Activated T-helper 17 cell treated with anti-CD3 and anti-CD28 coated beads, Interleukin-2, amount 50 U/mL, for 72 hours (primary cell): Measurements from ENCODE around the gene PCSK7. TPM values are rescaled to one million over a fixed set of nuclear protein-coding genes. Genes with fewer than 3 reads are reported as not detected.

ENCODE experiments used
- ATAC-seq: fragments of 150-1000 bp; cut with Tn5 transposase; replicated peaks from 2 replicates; pipeline ENCODE4 v1.10.0; 2021; ENCODE audit warnings: mild to moderate bottlenecking, moderate library complexity
- H3K27ac Mint-ChIP-seq: one replicate; pipeline ENCODE4 v1.8.0; 2022; ENCODE audit warnings: mixed read lengths
- H3K27me3 Mint-ChIP-seq: one replicate; pipeline ENCODE4 v1.8.0; 2022; ENCODE audit warnings: mixed read lengths
- H3K36me3 Mint-ChIP-seq: one replicate; pipeline ENCODE4 v1.8.0; 2022; ENCODE audit warnings: low read depth, mild to moderate bottlenecking, mixed read lengths
- H3K4me1 Mint-ChIP-seq: one replicate; pipeline ENCODE4 v1.8.0; 2022; ENCODE audit warnings: mixed read lengths
- H3K4me3 Mint-ChIP-seq: one replicate; pipeline ENCODE4 v1.8.0; 2022; ENCODE audit warnings: mild to moderate bottlenecking, mixed read lengths
- H3K9me3 Mint-ChIP-seq: one replicate; pipeline ENCODE4 v1.8.0; 2022; ENCODE audit warnings: mixed read lengths
- total RNA-seq, 2 donors: library from RNA; stranded (reverse); gene quantifications; one replicate each; pipeline ENCODE4 v1.2.3, GENCODE V29; 2022

Gene PCSK7
- total RNA-seq, 2 donors from 2014 or later: 101 to 106 TPM

DNA sequence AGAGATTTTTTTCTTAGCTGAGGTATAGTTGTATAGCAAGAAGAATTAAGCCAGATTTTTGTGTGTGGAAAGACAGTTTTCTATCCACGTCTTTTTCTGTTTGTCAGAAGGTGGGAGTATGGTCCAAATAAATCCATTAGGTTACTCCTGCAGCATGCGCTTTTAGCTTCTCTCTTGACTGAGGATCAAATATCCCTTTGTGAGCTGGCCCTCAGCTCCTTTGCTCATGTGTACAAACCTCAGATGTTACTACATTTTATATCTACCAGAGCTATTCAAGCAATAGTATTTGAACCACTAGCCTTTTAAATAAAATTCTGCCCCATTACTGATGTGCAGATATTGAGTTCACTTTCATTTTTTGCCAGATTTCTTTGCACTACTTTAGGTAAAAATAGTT lies 62.1 kb downstream of the PCSK7 start:
- Mint-ChIP-seq H3K9me3 (no peaks in the 10 kb centered on the region), H3K4me1 (no peaks in the 10 kb centered on the region), H3K4me3 (no peak overlapping the region), H3K27me3 (no peaks in the 10 kb centered on the region), H3K36me3 (peaks cover 73% of the 10 kb centered on the region), H3K27ac (no peak overlapping the region)
- no peak for ATAC-seq

DNA sequence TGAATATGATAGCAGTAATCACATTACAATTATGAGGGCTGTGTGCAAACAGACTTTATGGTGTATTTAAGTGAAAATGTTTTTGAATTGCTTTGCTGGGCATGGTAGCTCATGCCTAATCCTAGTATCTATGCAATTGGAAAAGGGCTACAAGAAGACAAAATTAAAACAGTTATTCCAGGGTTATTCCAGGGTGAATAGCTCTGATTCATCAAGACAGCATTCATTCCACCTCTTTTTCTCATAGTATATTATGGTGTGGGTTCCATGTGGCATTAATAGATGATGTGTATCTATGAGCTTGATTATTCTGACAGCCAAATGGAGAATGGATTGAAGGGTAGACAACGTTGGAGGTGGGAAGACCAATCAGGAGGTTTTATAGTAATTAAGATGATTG lies 65.4 kb downstream of the PCSK7 start:
- Mint-ChIP-seq H3K4me1 (no peaks in the 10 kb centered on the region), H3K27ac (no peak overlapping the region), H3K36me3 (peaks cover 100% of the 10 kb centered on the region), H3K27me3 (no peaks in the 10 kb centered on the region), H3K4me3 (no peak overlapping the region), H3K9me3 (no peaks in the 10 kb centered on the region)
- no peak for ATAC-seq

DNA sequence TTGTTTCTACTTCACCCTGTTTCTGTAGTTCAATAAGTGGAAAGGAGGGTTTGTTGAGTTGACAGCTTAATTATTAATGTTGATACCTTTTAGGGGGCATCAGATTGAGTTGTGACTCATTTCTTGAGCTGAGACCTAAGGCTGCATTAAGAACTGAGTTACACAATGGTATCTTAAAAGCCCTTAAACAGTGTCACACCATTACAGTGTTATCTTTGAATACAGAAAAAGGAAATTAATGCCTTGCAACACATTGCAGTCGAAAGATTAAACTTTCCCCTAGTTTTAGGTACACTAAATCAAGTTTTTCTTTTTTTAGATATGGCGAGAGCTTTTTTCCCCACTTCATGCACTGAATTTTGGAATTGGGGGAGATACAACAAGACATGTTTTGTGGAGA lies 71.0 kb downstream of the PCSK7 start:
- Mint-ChIP-seq H3K36me3 (peaks cover 98% of the 10 kb centered on the region), H3K4me3 (no peak overlapping the region), H3K9me3 (no peaks in the 10 kb centered on the region), H3K4me1 (no peaks in the 10 kb centered on the region), H3K27me3 (no peaks in the 10 kb centered on the region), H3K27ac (no peak overlapping the region)
- ATAC-seq: no peak

DNA sequence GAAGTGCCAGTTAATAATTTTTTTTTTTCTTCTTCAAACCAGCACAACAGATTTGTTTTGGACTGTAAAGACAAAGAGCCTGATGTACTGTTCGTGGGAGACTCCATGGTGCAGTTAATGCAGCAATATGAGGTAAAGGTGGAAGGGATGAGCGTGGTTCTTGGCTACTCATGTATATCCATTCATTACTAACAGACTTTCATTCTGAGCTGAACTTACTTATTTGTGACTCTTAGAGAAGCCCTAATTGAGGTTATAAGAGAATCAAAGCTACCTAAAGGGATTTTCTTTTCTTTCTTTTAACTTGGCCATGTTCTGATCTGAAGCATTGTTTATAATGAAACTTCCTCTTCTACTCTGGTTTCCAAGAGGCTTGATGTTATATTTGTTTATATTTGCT lies 72.0 kb downstream of the PCSK7 start:
- no peaks in the 10 kb centered on the region for H3K27me3 Mint-ChIP-seq
- peak; percentile 28 for ATAC-seq
- no peak overlapping the region for H3K27ac Mint-ChIP-seq
- H3K4me1 Mint-ChIP-seq: no peaks in the 10 kb centered on the region
- H3K9me3 Mint-ChIP-seq: no peaks in the 10 kb centered on the region
- no peak overlapping the region for H3K4me3 Mint-ChIP-seq
- H3K36me3 Mint-ChIP-seq: peaks cover 98% of the 10 kb centered on the region

DNA sequence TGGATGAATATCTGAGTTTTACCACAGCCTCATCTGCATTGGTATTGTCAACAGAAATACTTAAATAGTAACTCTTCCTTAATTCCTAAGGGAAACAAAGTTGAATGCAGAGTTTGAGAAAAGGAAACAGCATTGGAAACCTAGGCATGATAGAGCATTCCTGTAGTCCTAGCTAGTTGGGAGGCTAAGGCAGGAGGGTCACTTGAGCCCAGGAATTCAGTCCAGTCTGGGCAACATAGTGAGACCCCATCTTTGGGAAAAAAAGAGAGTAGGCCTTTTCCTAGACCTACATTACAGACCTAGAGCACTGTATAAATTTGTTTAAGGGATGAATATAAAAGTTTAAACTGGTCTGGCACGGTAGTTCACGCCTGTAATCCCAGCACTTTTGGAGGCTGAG lies 74.4 kb downstream of the PCSK7 start:
- H3K27me3 Mint-ChIP-seq: no peaks in the 10 kb centered on the region
- peaks cover 98% of the 10 kb centered on the region for H3K36me3 Mint-ChIP-seq
- ATAC-seq: no peak
- no peak overlapping the region for H3K4me3 Mint-ChIP-seq
- no peaks in the 10 kb centered on the region for H3K4me1 Mint-ChIP-seq
- H3K27ac Mint-ChIP-seq: no peak overlapping the region
- H3K9me3 Mint-ChIP-seq: no peaks in the 10 kb centered on the region

DNA sequence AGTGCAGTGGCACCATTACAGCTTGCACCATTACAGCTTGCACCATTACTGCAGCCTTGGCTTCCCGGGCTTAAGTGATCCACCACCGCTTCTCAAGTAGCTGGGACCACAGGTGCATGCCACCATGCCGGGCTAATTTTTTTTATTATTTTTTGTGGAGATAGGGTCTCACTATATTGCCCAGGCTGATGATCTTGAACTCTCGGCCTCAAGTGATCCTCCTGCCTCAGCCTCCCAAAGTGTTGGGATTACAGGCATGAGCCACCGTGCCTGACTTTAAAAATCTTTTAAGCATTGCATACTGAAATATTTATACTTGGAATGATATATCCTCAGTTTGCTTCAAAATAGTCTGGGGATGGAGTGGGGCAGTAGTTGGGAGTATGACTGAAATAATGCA lies 77.4 kb downstream of the PCSK7 start:
- Mint-ChIP-seq H3K9me3 (no peaks in the 10 kb centered on the region), H3K27ac (no peak overlapping the region), H3K27me3 (no peaks in the 10 kb centered on the region), H3K4me3 (no peak overlapping the region), H3K36me3 (peaks cover 91% of the 10 kb centered on the region), H3K4me1 (no peaks in the 10 kb centered on the region)
- ATAC-seq: no peak

Other genes starting within 250 kb of the PCSK7 start
- gene SIK3, start 133.6 kb downstream of the PCSK7 start, total RNA-seq: 10 to 100 TPM; 41.9 to 55.7 TPM
- gene PAFAH1B2, start 87.8 kb downstream of the PCSK7 start, total RNA-seq: 10 to 100 TPM; 53.7 to 87.6 TPM
- gene SIDT2, start 53.3 kb downstream of the PCSK7 start, total RNA-seq: 10 to 100 TPM; 25.0 to 43.9 TPM
- gene TAGLN, start 32.7 kb downstream of the PCSK7 start, total RNA-seq: 1 to 10 TPM; 5.1 to 9.6 TPM
- 10 to 100 TPM; 15.3 to 18.6 TPM for gene RNF214, start 598 bp upstream of the PCSK7 start, total RNA-seq
- 1 to 10 TPM; 3.5 to 7.5 TPM for gene BACE1-AS, start 59.3 kb upstream of the PCSK7 start, total RNA-seq
- gene BACE1, start 84.2 kb upstream of the PCSK7 start, total RNA-seq: under 1 TPM; 0.16 to 0.17 TPM
- 10 to 100 TPM; 28.6 to 31.0 TPM for gene CEP164, start 95.8 kb upstream of the PCSK7 start, total RNA-seq